NCI-H2029 treated with DMSO at 0.1 percent for 48 hours (cell line): ENCODE data around the gene CAMK1D.
A peak's percentile ranks its signal among the peaks of the same experiment; 100 is the strongest.
"Not testable (repeated sequence)": the region's sequence is repeated elsewhere in the genome, so short reads cannot be mapped to it uniquely, and the experiment has no call there.

ENCODE experiments used
- DNase-seq: peaks from one replicate; lab custom pipeline; 2025; lab: John Stamatoyannopoulos, UW

CAMK1D gene

DNA sequence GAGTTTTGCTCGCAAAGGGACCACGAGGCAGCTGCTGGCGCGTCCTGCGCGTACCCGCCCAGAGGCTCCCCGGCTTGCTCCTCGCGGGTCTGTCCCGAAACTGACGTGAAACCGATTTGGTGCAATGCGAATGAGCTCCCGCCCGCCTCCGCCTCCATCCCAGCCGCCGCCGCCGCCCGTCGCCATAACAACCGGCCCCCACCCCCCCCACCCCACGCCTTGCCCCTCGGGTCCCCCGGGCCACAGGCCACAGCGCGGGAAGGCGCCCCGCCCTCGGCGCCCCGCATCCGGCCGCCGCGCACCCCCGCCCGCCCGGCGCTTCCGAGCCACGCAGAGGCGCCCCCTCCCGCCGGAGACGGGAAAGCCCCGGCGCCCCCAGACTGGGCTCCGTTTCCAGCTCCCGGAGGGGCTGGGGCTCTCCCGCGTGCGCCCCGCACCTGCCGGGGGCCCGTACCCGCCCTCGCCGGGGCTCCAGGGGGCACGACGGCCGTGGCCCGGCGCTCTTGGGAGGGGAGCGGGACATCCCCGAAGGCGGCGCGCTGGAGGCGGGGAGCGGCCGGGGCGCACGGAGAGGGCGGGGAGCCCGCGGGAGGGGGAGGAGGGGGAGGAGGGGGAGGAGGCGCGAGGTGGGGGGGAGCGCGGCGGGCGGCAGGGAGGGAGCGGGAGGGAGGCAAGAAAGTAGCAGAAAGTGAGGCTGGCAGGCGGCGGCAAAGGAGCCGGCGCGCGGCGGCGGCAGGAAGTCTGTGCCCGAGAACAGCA is at the start of gene CAMK1D:
Gene CAMK1D (plus strand): TSS at position 678 of the 759 bp plus-strand sequence.
- peak; percentile 26 for DNase-seq

DNA sequence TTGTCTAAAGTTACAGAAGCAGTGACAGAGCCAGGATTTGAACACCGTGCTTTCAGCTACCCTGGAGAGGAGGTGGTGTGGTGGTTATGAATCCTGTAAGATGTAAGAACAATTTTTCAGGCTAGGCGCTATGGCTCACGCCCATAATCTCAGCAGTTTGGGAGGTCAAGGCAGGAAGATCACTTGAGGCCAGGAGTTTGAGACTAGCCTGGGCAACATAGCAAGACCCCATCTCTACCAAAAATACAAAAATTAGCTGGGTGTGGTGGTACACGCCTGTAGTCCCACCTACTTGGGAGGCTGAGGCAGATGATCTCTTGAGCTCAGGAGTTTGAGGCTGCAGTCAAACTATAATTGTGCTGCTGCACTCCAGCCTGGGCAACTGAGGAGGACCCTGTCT is 48.3 kb upstream of the CAMK1D start:
- DNase-seq: not testable (repeated sequence)

DNA sequence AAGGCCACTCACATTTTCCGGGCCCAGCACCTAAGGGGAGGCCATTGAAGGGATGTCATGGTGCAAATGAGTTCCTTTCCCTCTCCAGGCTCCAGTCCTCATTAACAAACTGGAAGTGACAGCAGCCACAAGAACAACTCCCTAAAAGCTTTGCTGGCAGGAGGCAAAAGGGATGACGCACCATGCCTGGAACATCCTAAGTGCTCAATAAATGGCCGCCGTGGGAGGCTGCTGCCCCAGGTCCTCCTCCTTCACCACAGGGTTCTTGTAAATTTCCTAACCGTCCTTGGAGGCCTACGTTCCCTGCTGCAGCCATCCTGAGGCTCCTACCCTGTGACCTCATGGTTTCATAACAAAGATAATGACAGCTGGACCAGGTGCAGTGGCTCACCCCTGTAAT is 41.3 kb upstream of the CAMK1D start:
- no peak for DNase-seq

DNA sequence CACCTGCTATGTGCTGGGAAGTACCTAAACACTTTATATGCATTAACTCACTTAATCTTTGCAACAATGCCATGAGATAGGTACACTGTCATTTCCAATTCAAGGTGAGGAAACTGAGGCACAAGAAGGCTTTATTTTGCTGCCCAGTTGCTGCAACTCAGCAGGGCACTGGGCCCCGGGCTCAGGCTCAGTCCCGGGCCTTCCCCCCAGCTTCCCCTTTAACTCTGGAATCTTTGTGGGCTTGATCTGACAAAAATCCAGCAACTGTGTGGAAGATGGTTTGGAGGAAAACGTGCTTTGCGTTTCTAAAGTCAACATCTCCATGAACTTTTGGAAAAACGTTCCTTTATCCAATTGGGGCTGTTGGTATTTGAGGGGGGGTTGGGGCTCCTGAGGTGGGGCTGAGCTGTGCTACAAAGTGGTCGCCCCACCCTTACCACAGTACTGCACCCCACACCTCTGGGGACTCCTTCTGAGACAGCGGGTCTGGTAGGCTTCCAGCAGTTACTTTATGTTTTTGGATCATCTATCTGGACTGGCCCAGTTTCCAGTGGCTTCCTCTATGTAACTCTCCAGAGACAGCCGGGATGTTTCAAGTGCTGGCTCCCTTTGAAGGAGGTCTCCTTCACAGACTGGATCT is 40.5 kb upstream of the CAMK1D start:
- DNase-seq: no peak

DNA sequence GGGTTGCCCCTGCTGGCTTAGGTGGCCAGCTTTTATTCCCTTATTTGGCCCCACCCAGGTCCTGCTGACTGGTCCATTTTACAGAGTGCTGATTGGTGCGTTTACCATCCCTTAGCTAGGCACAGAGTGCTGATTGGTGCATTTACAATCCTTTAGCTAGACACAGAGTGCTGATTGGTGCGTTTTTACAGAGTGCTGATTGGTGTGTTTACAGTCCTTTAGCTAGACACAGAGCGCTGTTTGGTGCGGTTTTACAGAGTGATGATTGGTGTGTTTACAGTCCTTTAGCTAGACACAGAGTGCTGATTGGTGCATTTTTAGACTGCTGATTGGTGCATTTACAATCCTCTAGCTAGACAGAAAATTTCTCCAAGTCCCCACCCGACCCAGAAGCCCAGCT is 39.6 kb upstream of the CAMK1D start:
- DNase-seq: not testable (repeated sequence)

DNA sequence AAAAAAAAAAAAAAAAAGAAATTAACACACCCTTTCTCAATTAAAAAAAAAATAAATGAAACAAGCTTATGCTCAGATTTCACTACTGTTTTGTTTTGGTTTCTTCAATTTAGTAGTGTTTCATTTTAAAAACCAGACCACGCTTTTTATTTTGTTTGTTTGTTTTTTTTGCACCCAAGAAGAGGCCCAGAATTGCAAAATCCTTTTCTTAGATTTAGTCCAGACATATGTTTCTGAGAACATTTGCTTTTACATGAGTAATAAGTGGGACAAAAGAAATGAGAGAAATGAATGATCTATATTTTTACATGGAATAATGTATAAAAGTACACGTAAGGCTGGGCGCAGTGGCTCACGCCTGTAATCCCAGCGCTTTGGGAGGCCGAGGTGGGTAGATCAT is 34.5 kb upstream of the CAMK1D start:
- DNase-seq: no peak

DNA sequence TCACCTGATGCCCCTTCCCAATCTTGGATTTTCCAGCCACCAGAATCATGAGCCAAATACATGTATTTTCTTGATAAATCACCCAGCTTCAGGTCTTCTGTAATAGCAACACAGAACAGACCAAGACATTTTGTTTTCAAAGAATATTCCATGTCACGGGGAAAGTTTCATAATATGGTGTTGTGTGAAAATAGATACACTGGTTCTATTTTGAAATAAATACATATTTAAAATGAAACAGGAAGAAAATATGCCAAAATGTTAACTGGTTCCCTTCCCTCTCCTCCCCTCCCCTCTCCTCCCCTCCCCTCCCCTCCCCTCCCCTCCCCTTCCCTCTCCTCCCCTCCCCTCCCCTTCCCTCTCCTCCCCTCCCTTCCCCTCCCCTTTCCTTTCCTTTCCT is 30.3 kb upstream of the CAMK1D start:
- DNase-seq: no peak

DNA sequence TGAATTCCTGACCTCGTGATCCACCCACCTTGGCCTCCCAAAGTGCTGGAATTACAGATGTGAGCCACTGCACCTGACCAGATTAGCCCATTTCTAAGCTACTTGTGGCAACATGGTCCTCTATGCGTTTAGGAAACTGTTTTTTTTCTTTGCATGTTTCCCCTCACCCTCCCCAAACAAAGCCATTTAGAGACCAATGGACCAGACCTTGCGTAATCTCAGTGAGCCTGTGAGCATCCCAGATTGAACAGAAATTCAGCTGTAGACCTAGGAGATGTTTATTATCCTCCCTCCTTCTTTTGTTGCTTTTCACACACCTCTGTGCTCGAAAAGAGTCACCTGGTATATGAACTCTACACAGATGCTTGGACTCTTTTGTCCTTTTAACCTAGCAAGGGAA is 28.5 kb upstream of the CAMK1D start:
- DNase-seq: no peak

DNA sequence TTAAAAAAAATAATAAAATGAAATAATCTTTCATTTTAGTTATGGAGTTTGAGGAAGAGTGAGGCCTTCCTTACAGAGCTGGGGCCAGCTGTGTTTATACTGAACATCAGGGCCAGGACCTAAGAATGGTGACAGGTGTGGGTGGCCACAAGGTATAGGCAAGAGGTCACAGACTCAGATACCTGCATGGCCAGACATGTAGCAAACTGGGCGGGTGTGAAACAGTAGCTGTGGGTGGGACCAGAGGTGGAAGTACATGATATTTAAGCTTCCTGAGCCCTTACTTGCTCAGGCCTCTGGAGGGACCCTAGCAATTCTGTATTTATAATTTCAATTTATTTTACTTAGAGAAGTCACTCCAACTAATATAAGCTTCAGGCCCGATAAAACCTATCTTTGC is 27.7 kb upstream of the CAMK1D start:
- DNase-seq: no peak

DNA sequence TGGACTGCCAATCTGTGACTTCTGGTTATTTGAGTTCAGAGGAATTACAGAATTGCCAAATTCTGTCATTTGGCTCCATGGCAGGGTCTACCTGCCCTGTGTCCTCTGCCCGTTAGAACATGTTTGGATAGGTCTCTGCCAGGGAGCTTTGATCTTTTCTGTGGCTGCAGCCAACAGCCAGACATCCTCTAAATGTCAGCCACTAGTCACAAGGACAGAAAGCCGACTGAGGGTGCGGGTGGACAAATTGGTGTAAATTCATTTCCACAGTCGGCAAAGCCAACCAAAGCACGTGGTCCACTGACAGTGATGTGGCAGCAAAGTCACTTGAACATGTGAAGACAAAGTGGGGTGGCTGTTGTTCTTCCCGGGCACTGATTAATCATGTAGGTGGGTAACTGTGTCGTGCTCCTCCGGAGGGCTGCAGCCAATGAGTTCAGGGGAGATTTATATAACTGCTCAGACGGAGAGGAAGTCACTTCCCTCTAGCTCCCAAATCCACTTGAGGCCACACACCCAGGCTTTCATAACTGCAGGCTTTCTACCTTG is 26.7 kb upstream of the CAMK1D start:
- no peak for DNase-seq

DNA sequence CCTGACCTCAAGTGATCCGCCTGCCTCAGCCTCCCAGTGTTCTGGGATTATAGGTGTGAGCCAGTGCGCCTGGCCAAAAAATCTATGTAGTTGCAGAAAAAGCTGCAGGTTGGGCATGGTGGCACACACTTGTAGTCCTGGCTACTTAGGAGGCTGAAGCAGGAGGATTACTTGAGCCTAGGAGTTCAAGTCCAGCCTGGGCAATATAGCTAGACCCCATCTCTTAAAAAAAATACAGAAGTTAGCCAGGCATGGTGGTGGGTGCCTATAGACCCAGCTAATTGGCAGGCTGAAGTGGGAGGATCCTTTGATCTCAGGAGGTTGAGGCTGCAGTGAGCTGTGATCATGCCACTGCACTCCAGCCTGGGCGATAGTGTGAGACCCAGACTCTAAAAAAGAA is 24.8 kb upstream of the CAMK1D start:
- no peak for DNase-seq

DNA sequence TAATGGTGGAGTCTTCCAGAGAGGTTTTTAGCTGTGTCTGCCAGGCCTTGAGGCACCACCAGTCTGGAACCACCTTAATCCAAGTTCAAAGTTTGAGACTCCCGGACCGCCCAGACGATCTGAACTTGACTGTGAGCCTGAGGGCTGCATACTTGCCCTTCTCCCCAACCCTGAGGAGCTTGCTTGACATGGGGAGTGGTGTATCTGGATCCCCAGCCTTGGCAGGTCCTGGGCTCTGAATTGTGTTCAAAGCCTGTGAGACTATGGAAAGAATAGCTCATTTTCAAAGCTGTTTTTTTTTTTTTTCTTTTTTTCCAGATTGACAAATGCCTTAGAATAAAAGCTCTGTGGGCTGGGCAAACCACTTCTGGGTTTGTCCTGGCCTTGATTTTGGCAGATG is 22.3 kb upstream of the CAMK1D start:
- DNase-seq: no peak

DNA sequence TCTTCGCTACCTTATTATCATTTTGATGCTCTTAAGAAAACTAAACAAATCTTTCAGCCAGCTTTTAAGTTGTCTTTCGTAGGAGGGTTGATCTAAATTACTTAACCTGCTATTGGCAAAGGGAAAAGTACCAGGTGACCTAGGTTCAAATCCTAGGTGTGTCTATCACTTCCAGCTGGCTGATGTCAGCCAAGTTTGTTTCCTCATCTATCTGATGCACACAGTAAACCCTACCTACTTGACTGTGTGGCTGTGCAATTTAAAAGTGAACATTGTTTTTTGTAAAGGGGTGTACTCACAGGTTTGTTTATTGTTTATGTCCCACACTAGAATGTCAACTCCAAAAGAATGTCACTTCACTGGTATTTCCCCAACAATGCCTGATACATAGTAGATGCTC is 21.9 kb upstream of the CAMK1D start:
- DNase-seq: no peak

DNA sequence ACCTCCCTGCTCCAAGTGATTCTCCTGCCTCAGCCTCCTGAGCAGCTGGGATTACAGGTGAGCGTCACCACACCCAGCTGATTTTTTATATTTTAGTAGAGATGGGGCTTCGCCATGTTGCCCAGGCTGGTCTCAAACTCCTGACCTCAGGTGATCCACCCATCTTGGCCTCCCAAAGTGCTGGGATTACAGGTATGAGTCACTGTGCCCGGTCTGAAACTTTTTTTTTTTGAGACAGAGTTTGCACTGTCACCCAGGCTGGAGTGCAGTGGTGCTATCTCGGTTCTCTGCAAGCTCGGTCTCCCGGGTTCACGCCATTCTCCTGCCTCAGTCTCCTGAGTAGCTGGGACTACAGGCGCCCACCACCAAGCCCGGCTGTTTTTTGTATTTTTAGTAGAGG is 21.0 kb upstream of the CAMK1D start:
- DNase-seq: not testable (repeated sequence)

DNA sequence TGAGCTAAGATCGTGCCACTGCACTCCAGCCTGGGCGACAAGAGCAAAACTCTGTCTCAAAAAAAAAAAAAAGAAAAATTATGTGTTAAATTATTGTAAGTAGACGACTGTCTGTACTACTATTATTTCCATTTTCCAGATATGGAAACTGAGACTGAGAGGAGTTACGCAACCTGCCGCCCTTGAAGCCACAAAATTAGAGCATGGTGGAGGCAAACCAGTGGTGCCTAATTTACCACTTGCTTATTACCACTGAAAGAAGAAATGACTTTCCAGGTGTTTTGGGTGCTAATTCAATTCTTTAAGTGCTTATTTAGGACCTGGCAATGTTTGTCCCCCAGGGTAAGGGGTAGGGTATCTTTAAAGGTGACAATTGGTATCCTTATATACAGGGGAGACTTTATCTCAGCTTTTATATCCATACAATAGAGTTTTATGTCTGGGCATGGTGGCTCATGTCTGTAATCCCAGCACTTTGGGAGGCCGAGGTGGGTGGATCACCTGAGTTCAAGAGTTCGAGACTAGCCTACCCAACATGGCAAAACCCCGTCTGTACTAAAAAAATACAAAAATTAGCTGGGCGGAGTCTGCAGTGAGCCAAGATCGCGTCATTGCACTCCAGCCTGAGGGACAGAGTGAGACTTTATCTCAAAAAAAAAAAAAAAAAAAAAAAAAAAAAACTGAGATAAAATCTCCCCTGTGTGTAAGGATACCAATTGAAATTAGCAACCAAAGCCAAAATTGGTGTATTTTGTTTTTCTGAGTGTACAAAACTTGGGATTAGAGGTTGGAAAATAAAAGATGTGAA is 16.6 kb upstream of the CAMK1D start:
- DNase-seq: no peak

DNA sequence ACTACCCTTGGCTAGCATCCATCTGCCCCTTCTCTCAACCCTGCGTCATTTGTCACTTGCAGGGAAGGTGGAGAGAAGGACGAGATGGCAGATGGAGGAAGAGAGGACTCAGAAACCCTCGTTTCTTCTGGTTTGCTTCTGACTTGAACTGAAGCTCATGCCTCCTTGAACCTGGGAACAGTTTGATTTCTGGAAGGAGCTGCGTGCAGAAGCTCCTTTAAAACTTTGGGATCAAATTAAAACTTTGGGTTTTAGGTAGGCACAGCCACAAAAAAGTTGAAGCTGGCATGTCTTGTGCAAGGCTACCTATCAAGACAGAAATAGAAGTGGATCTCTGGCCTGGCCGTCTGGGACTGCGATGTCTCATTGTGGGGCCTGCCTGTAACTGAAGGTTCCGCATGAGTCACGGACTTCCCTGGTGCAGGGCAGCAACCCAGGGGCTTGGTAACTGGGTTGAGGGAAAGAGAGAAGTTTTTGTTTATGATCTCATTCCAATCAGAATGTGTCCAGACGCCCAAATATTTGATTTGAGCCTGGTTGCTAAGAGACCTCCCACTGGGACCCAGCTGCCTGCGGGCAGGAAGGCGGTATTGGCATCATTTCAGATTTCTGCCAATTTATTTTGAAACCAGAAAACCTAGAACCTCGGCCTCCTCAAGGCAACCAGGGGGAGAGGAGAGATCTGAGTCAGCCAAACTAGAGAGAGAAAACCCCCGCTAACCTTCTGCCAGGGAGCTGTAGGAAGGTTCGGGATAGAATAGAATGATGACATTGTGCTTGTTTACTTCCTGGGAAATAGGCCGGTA is 15.8 kb upstream of the CAMK1D start:
- peak; percentile 17 for DNase-seq

DNA sequence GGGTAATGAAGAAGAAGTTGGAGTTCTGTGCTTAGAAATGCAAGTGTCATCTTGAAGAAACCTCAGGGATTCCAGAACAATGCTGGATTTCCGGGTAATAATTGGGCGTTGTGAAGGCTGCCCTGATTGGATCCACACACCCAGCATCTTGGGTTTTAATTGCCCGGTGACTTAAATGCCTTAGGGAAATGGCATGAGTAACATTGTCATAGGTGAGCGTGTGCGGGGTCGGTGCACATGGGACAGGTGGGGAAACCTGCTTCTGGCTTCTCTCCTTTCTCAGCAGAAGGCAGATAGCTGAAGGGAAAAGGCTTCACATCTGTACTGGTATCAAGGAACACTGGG is 15.2 kb upstream of the CAMK1D start:
- no peak for DNase-seq

DNA sequence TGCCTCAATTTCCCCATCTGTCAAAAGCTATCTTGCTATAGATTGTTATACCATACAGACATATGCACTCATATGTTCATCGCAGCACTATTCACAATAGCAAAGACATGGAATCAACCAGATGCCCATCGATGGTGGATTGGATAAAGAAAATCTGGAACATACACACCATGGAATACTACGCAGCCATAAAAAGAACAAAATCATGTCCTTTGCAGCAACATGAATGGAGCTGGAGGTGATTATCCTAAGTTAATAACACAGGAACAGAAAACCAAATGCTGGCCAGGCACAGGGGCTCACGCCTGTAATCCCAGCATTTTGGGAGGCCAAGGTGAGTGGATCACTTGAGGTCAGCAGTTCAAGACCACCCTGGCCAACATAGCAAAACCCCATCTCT is 14.2 kb upstream of the CAMK1D start:
- DNase-seq: not testable (repeated sequence)

DNA sequence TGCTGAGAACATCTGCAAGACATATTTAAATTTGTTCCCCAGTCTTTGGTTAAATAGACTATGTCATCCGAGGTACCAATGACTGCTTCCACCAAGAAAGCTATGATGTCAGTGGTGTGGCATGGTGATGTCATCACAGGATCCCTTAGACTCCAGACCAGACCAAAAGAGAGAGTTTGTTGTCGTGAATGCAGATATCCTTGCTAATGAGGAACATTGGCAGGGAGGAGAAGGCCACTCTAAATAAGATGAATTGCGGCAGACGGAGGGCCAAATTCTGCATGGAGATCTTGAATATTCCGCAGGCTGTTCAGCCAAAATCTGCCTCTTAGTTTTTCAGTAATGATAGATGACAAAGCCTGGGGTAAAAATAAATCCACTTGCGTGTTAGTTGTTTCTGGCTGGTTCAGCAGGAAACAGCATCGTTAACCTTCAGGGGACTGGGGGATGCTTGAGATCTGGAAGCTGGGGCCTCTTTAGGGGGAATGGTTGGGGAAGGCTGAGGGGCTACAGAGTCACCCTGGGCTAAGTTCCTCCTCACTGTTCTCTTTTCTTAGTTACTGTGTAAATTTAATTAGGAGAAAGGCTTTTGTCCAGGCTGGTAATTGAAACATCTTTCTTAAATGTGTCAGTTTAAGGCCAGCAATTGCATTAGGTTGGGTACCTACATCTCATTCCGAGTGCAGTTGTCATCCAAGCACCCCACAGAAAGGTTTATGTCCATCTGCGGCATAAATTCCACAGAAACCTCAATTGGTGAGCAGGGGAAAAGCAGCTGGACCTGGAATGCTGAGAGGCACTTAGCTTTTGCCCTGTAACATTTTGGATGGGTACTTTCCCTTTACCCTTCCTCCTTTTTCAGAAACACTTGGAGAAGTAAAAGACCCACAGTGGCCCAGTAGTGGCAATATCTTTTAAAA is 11.6 kb upstream of the CAMK1D start:
- no peak for DNase-seq

DNA sequence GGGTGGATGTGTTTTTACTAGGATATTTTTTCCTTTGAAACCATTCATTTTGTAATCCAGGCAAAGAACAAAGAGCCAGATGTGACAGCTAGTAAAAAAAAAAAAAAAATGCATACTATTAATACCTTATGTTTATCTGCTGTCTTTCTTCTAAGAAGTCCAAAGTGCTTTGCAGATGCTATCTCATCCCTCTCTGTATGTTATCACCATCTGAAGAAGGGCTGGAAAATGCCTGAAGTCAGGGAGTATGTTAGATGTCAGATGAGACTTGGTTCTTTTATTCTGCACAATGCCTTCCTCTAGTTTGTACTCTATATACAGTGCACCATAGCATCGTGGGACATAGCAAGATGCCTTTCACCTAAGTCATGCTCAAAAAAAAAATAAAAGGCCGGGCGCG is 10.4 kb upstream of the CAMK1D start:
- DNase-seq: no peak

DNA sequence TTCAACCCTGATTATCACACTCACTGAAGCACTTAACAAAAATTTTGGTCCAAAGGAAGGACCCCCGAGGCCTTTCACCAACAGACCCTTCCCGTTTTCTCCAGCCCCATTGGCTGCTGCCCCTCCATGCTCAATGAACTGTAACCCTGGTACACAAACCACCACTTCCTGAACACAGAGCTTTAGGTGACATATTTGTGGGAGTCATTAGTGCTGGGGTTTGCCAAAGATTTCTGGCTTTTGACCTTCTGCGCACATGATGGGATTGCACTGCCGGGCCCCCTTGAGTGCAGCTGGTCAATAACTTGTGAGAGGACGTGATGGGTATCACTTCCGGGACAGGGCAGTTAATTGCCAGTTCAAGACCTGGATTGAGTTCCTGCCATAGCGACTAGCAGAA is 9.0 kb upstream of the CAMK1D start:
- DNase-seq: no peak
